Kidney (tissue), 14 donors: ENCODE data around the gene LRRC25. TPM values are rescaled to one million over a fixed set of nuclear protein-coding genes. Genes with fewer than 3 reads are reported as not detected.
A peak's percentile ranks its signal among the peaks of the same experiment; 100 is the strongest.

Source experiments
- DNase-seq, 5 donors: peaks; one replicate each; pipeline ENCODE4 v3.0.0-alpha.2; 2013 to 2020
- FAIRE-seq: peaks from 2 replicates; lab custom pipeline; 2012; peaks lifted over from hg19 to GRCh38; lab: Jason Lieb, UNC
- H3K27ac ChIP-seq, 2 donors: one replicate each; pipeline ENCODE4 v1.7.0; 2013; ENCODE audit warnings: low read depth in 2 of 2, low read length in 2 of 2, inconsistent platforms in 1 of 2
- H3K27me3 ChIP-seq: one replicate; pipeline ENCODE4 v1.7.1; 2013; ENCODE audit warnings: low read length, inconsistent platforms; ENCODE audit not compliant: control insufficient read depth, insufficient read depth
- H3K36me3 ChIP-seq, 3 donors: one replicate each; pipeline versions ENCODE4 v1.7.0 to v1.7.1; 2013; ENCODE audit warnings: low read length in 3 of 3, control low read depth in 1 of 3, inconsistent platforms in 1 of 3; ENCODE audit not compliant: insufficient read depth in 3 of 3, control insufficient read depth in 2 of 3
- H3K4me1 ChIP-seq, 3 donors: one replicate each; pipeline versions ENCODE4 v1.7.0 to v1.7.1; 2013; ENCODE audit warnings: low read length in 3 of 3, inconsistent platforms in 1 of 3, low read depth in 1 of 3; ENCODE audit not compliant: control insufficient read depth in 2 of 3, insufficient read depth in 2 of 3
- H3K4me3 ChIP-seq, 3 donors: one replicate each; pipeline versions ENCODE4 v1.7.0 to v1.8.1; 2013; ENCODE audit warnings: low read length in 3 of 3, control low read depth in 1 of 3, inconsistent platforms in 1 of 3
- H3K9ac ChIP-seq, 3 donors: one replicate each; pipeline versions ENCODE4 v1.7.0 to v1.7.1; 2013; ENCODE audit warnings: low read length in 3 of 3, control low read depth in 1 of 3, inconsistent platforms in 1 of 3
- H3K9me3 ChIP-seq, 3 donors: one replicate each; pipeline versions ENCODE4 v1.7.0 to v1.7.1; 2013; ENCODE audit warnings: low read length in 3 of 3, control low read depth in 1 of 3, inconsistent platforms in 1 of 3; ENCODE audit not compliant: control insufficient read depth in 2 of 3, insufficient read depth in 1 of 3
- CTCF ChIP-seq: IDR thresholded peaks from 3 replicates; pipeline ENCODE4 v1.5.1; 2012; ENCODE audit warnings: mild to moderate bottlenecking, moderate library complexity, borderline replicate concordance; ENCODE audit not compliant: insufficient read depth; ENCODE audit errors: extremely low read depth
- intact Hi-C: fragments of 100-400 bp; cut with DNase I; formaldehyde crosslinking; loops from one replicate; pipeline ENCODE4 v1.11.1; 2022
- polyA plus RNA-seq: library from polyadenylated mRNA; stranded (reverse); fragments of 350-450 nt; fragmentation: Illumina TruSeq; extraction: RNeasy Lipid Tissue Mini Kit (QIAGEN cat#74804); gene quantifications from one replicate; pipeline ENCODE4 v1.2.3, GENCODE V29; 2014; ENCODE audit warnings: low read depth, low replicate concordance; ENCODE audit not compliant: insufficient read depth
- total RNA-seq: library from RNA; stranded (reverse); fragmentation: NEBNext Ultra II Directional; extraction: Animal tissue kit (Norgen Biotek cat#: 25700); gene quantifications from one replicate; pipeline ENCODE4 v1.2.1, GENCODE V29; 2021
- donor health status: control.
- donor health status: control.
- donor health status: control.
- donor health status: control.
- donor health status: control.
- donor health status: DM: yes; HTN: yes; CAD: no.
- donor health status: Normal renal cell carcinoma (clear cell type).

LRRC25 gene
- total and polyA plus RNA-seq, 2 donors from 2014 or later = 2.7 to 13.1 TPM

- DNase-seq (peak in 2 of 5 donors; percentile 59 to 81), FAIRE-seq (no peak)
- Histone ChIP-seq H3K9me3 (no peaks in the 10 kb centered on the region), H3K4me1 (peaks cover 0 to 32% (median 11%) of the 10 kb centered on the region in 3 donors), H3K36me3 (no peaks in the 10 kb centered on the region), H3K27ac (no peak overlapping the region), H3K4me3 (no peak overlapping the region), H3K27me3 (no peaks in the 10 kb centered on the region), H3K9ac (no peak overlapping the region)
- TF ChIP-seq CTCF = no peak
- intact Hi-C loops = no loop called here
These were observed 23.5 kb upstream of the LRRC25 start for GRCh38 chr19:18420930-18421329.

- peaks cover 0 to 38% (median 11%) of the 10 kb centered on the region in 3 donors for H3K4me1 ChIP-seq
These were observed 22.5 kb upstream of the LRRC25 start for GRCh38 chr19:18419699-18420460.

GRCh38 chr19:18419195-18419698, 21.8 kb upstream of the LRRC25 start, which contains the start of gene SSBP4:
Gene SSBP4, plus strand, starts transcription at chr19:18419398. Its CDS starts 251 bp downstream, at chr19:18419649.
- no peak for FAIRE-seq
- peaks cover 3 to 41% (median 11%) of the 10 kb centered on the region in 3 donors for H3K4me1 ChIP-seq
- H3K9ac ChIP-seq = peak within 1 kb of the TSS in 2 of 3 donors; percentile 21 to 27
- H3K36me3 ChIP-seq = no peaks in the 10 kb centered on the region
- H3K9me3 ChIP-seq = no peaks in the 10 kb centered on the region
- no peaks in the 10 kb centered on the region for H3K27me3 ChIP-seq
- peak; percentile 82 to 92 (median 90) for DNase-seq
- peak within 1 kb of the TSS; percentile 82 to 95 for H3K27ac ChIP-seq
- intact Hi-C loops = no loop called here
- H3K4me3 ChIP-seq = peak within 1 kb of the TSS; percentile 45 to 59 (median 52)
- peak; percentile 33 for TF ChIP-seq CTCF

More at GRCh38 chr19:18419699-18420460, 22.5 kb upstream of the LRRC25 start:
- DNase-seq = peak in 3 of 5 donors; percentile 53 to 84 (median 78)
- peak overlapping the region in 1 of 3 donors; percentile 17 for H3K9ac ChIP-seq
- no peak for FAIRE-seq
- peak overlapping the region; percentile 19 to 59 (median 28) for H3K4me3 ChIP-seq
- no peaks in the 10 kb centered on the region for H3K9me3 ChIP-seq
- H3K36me3 ChIP-seq = no peaks in the 10 kb centered on the region
- H3K27me3 ChIP-seq = no peaks in the 10 kb centered on the region
- H3K27ac ChIP-seq = peak overlapping the region; percentile 47 to 67
- intact Hi-C loops = no loop called here
- no peak for TF ChIP-seq CTCF
